Panc1 (cell line): ENCODE data around the gene TMPRSS2. TPM values are rescaled to one million over a fixed set of nuclear protein-coding genes. Genes with fewer than 3 reads are reported as not detected.

Source experiments
- ATAC-seq: fragments of 200-7000 bp; cut with Tn5 transposase; 2 replicates; pipeline ENCODE4 v1.9.1; 2020; ENCODE audit warnings: mild to moderate bottlenecking, moderate library complexity
- BruUV-seq: library from RNA; stranded (reverse); fragments of 400-500 nt; replicated peaks from 2 replicates; lab custom pipeline; 2021; lab: Mats Ljungman, UMichigan
- CTCF ChIA-PET: fragments of 300-600 bp; sonication (Branson Sonifier 250); formaldehyde crosslinking; loops from one replicate; lab custom pipeline; 2022; ENCODE audit warnings: antibody characterized with exemption; lab: Charles Lee
- POLR2A ChIA-PET: fragments of 300-600 bp; sonication (Branson Sonifier 250); formaldehyde crosslinking; loops from one replicate; lab custom pipeline; 2022; ENCODE audit warnings: antibody characterized with exemption; lab: Charles Lee
- DNase-seq: peaks from one replicate; pipeline ENCODE4 v3.0.0-alpha.2; 2010; ENCODE audit warnings: low read depth, low spot score
- H3K27ac ChIP-seq: 2 replicates; pipeline ENCODE4 v1.5.1; 2011; ENCODE audit warnings: mild to moderate bottlenecking, low read length, inconsistent platforms
- H3K27me3 ChIP-seq: fragments of 200-500 bp; sonication (Bioruptor generic); 2 replicates; pipeline ENCODE4 v1.6.0; 2014; ENCODE audit warnings: low read length, inconsistent platforms; ENCODE audit not compliant: control insufficient read depth, insufficient read depth
- H3K36me3 ChIP-seq: fragments of 200-500 bp; sonication (Bioruptor generic); 2 replicates; pipeline ENCODE4 v1.5.1; 2014; ENCODE audit warnings: inconsistent platforms, mild to moderate bottlenecking, low read length, moderate library complexity; ENCODE audit not compliant: control insufficient read depth, insufficient read depth
- H3K4me1 ChIP-seq: 2 replicates; pipeline ENCODE4 v1.5.1; 2011; ENCODE audit warnings: inconsistent platforms, mild to moderate bottlenecking, low read length, moderate library complexity; ENCODE audit not compliant: control insufficient read depth, insufficient read depth
- H3K4me3 ChIP-seq, 2 experiments: 2 replicates each; pipeline ENCODE4 v1.5.1; 2011 to 2012; ENCODE audit warnings: low read depth in 2 of 2, low read length in 2 of 2, mild to moderate bottlenecking in 2 of 2, inconsistent platforms in 1 of 2, moderate library complexity in 1 of 2
- H3K9me3 ChIP-seq: fragments of 200-500 bp; sonication (Bioruptor generic); 2 replicates; pipeline ENCODE4 v1.5.1; 2014; ENCODE audit warnings: low read depth, mild to moderate bottlenecking, inconsistent platforms, low read length, moderate library complexity; ENCODE audit not compliant: control insufficient read depth, insufficient read depth
- POLR2AphosphoS5 ChIP-seq: IDR thresholded peaks from 2 replicates; pipeline ENCODE4 v1.6.1; 2012; ENCODE audit warnings: mild to moderate bottlenecking, low read depth, low read length, moderate library complexity
- SIN3A ChIP-seq: IDR thresholded peaks from 2 replicates; pipeline ENCODE4 v1.6.1; 2012; ENCODE audit warnings: low read depth, mild to moderate bottlenecking, low read length, moderate library complexity, borderline replicate concordance; ENCODE audit not compliant: insufficient read depth
- TCF7L2 ChIP-seq: IDR thresholded peaks from 2 replicates; pipeline ENCODE4 v1.6.1; 2011; ENCODE audit warnings: mild to moderate bottlenecking, low read depth, low read length, inconsistent platforms
- in situ Hi-C: cut with HindIII; loops from 2 replicates; pipeline ENCODE4 v1.10.0; 2016; ENCODE audit warnings: low sequenced_read_pairs, low pct_unique_long_range_greater_than_20kb
- intact Hi-C: fragments of 100-400 bp; cut with micrococcal nuclease; formaldehyde crosslinking; loops from one replicate; pipeline ENCODE4 v1.10.0; 2022; ENCODE audit not compliant: unreplicated experiment
- total RNA-seq: library from RNA; stranded (reverse); gene quantifications from one replicate; pipeline ENCODE4 v1.2.1, GENCODE V29; 2021; ENCODE audit not compliant: unreplicated experiment
- TF ChIP-seq, protein P1 (sequence below), 2 experiments: IDR thresholded peaks; 2 replicates each; pipeline ENCODE4 v1.6.1; 2011 to 2012; ENCODE audit warnings: low read depth in 2 of 2, control low read depth in 1 of 2, low read length in 1 of 2, mild to moderate bottlenecking in 1 of 2, moderate library complexity in 1 of 2; ENCODE audit not compliant: insufficient read depth in 1 of 2
- TF ChIP-seq, protein P2 (sequence below): fragments of 450-650 bp; IDR thresholded peaks from 2 replicates; pipeline ENCODE4 v1.5.1; 2017; ENCODE audit warnings: mild to moderate bottlenecking

TMPRSS2 gene
- total RNA-seq, 1 experiment from 2014 or later: 111 TPM

DNA sequence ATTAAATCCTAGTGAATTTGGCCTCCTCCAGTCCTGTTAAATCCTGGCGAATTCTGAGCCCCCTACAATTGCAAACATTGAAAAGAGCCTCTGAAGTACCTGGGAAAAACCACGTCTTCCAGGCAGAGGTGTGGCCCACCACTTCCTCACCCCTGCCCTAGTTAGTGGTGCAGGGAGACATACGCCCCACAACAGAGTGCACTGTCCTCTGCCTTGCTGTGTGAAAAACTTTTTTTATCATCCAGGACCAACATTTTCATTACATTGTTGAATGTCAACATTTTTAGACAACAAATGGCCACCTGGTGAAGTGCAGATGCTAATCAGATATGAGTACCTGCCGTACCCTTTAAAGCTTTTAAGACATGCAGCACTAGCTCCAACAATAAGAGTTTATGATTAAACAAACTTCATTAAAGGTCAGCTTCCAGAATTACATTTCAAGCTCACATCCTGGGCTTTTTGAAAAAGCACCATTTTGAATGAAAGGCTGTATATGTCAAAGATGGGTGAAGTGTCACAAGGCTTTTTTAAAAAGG is 13.6 kb upstream of the TMPRSS2 start:
- H3K27me3 ChIP-seq: no peaks in the 10 kb centered on the region
- in situ Hi-C loops: no loop called here
- H3K9me3 ChIP-seq: no peaks in the 10 kb centered on the region
- no TSS peak for BruUV-seq
- peak overlapping the region; percentile 31; the same call in 1 of the 2 replicates for H3K27ac ChIP-seq
- TF ChIP-seq, protein P1, sequence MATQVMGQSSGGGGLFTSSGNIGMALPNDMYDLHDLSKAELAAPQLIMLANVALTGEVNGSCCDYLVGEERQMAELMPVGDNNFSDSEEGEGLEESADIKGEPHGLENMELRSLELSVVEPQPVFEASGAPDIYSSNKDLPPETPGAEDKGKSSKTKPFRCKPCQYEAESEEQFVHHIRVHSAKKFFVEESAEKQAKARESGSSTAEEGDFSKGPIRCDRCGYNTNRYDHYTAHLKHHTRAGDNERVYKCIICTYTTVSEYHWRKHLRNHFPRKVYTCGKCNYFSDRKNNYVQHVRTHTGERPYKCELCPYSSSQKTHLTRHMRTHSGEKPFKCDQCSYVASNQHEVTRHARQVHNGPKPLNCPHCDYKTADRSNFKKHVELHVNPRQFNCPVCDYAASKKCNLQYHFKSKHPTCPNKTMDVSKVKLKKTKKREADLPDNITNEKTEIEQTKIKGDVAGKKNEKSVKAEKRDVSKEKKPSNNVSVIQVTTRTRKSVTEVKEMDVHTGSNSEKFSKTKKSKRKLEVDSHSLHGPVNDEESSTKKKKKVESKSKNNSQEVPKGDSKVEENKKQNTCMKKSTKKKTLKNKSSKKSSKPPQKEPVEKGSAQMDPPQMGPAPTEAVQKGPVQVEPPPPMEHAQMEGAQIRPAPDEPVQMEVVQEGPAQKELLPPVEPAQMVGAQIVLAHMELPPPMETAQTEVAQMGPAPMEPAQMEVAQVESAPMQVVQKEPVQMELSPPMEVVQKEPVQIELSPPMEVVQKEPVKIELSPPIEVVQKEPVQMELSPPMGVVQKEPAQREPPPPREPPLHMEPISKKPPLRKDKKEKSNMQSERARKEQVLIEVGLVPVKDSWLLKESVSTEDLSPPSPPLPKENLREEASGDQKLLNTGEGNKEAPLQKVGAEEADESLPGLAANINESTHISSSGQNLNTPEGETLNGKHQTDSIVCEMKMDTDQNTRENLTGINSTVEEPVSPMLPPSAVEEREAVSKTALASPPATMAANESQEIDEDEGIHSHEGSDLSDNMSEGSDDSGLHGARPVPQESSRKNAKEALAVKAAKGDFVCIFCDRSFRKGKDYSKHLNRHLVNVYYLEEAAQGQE (IDR thresholded peaks at IDR 0.05; ENCODE audit: insufficient read depth in 1 of 2, low read depth in 2 of 2, low read length in 1 of 2): no peak
- TF ChIP-seq TCF7L2 (no peak), SIN3A (no peak), POLR2AphosphoS5 (no peak)
- TF ChIP-seq, protein P2, sequence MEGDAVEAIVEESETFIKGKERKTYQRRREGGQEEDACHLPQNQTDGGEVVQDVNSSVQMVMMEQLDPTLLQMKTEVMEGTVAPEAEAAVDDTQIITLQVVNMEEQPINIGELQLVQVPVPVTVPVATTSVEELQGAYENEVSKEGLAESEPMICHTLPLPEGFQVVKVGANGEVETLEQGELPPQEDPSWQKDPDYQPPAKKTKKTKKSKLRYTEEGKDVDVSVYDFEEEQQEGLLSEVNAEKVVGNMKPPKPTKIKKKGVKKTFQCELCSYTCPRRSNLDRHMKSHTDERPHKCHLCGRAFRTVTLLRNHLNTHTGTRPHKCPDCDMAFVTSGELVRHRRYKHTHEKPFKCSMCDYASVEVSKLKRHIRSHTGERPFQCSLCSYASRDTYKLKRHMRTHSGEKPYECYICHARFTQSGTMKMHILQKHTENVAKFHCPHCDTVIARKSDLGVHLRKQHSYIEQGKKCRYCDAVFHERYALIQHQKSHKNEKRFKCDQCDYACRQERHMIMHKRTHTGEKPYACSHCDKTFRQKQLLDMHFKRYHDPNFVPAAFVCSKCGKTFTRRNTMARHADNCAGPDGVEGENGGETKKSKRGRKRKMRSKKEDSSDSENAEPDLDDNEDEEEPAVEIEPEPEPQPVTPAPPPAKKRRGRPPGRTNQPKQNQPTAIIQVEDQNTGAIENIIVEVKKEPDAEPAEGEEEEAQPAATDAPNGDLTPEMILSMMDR: no peak
- H3K36me3 ChIP-seq: no peaks in the 10 kb centered on the region
- ATAC-seq (no peak), DNase-seq (no peak)
- H3K4me3 ChIP-seq: no peak overlapping the region
- H3K4me1 ChIP-seq: peaks cover 8% of the 10 kb centered on the region; the same call in 1 of the 2 replicates
- ChIA-PET CTCF (no interaction called here), POLR2A (no interaction called here)
- intact Hi-C loops: loop anchor here (10.0 kb wide), 1 partner anchor 63 kb away; no protein-coding TSS in a partner anchor

DNA sequence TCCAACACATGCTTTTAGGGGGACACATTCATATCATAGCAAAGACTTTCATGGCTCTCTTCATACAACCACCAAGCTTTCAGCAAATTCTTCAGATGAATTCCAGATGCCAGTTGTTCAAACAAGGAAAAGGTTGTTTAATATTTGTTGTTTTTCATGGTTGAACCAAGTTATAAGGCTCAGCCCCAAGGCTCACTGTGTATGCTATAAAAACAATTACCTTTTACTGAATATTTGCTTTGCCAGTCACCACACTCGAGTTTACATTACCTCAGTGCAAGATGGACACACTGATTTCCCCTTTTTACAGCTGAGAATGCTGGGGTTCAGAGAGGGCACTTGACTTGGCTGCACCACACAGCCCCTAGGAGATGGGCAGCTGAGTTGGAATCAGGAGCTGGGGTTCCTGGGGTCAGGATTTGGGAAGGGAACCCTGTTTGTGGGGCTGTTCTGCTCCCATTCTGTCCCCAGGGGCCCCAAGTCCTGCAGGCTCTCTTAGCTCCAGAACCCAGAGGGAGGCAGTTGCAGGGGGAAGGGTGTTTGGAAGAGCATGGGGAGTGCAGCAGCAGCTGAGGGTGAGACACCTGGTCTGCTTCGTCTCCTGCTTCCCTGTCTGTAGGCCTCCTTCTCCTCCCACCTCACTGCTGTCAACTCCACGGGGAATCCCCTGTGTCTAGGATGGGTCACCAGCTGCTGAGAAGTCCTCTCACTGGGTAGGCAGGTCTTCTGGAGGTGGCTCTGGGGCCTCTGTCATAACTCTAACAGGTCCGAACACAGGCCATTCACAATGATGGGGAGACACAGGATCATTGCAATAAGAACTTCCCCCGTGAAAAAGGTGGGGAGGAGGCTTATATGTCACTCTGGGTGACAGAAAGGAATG is 12.8 kb upstream of the TMPRSS2 start:
- TF ChIP-seq SIN3A (no peak), TCF7L2 (peak; percentile 51; the same call in 1 of the 2 replicates)
- in situ Hi-C loops: no loop called here
- Histone ChIP-seq H3K9me3 (no peaks in the 10 kb centered on the region), H3K27me3 (no peaks in the 10 kb centered on the region), H3K4me1 (peaks cover 8% of the 10 kb centered on the region; the same call in 1 of the 2 replicates), H3K36me3 (no peaks in the 10 kb centered on the region), H3K27ac (peak overlapping the region; percentile 59), H3K4me3 (no peak overlapping the region)
- ATAC-seq (no peak; the same call in 1 of the 2 replicates), DNase-seq (no peak)
- BruUV-seq: no TSS peak
- CTCF ChIA-PET: no interaction called here
- POLR2A ChIA-PET: no interaction called here
- intact Hi-C loops: loop anchor here (10.0 kb wide), 1 partner anchor 64 kb away; no protein-coding TSS in a partner anchor
